ENCODE data around the gene NR2C1.

Gene NR2C1

GRCh38 chr12:95085612-95086011 lies 12.2 kb upstream of the NR2C1 start:
- no peak for DNase-seq (ENCODE audit: low read depth in 2 of 2)

GRCh38 chr12:95083938-95084337 lies 10.5 kb upstream of the NR2C1 start:
- DNase-seq (ENCODE audit: low read depth in 2 of 2): no peak

- DNase-seq (ENCODE audit: low read depth in 2 of 2): no peak
Measured at GRCh38 chr12:95083471-95083870, 10.1 kb upstream of the NR2C1 start.

- no peak for DNase-seq (ENCODE audit: low read depth in 2 of 2)
Measured at GRCh38 chr12:95077341-95077740, 3.9 kb upstream of the NR2C1 start.

- DNase-seq (ENCODE audit: low read depth in 2 of 2): no peak
Measured at GRCh38 chr12:95074766-95075165, 1.3 kb upstream of the NR2C1 start.

GRCh38 chr12:95073698-95074520 lies 491 bp upstream of the NR2C1 start:
- DNase-seq (ENCODE audit: low read depth in 2 of 2): no peak

DNA sequence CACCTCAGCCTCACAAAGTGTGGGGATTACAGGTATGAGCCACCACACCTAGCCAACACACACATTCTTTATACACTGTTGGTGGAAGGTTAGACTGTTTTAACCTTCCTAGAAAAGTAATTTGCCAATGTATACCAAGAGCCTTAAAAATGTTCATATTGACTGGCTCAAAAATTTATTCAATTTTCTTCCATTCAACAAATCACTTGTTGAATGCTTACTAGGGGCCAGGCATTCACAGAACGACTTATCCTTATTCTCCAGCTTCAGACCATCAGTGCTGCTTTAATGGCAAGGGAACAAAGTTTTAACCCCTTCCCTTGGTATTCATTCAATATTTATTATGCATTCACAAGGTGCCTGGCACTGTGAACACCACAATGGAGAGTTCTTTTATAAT lies 3.0 kb downstream of the NR2C1 start:
- DNase-seq (ENCODE audit: low read depth in 2 of 2): no peak

DNA sequence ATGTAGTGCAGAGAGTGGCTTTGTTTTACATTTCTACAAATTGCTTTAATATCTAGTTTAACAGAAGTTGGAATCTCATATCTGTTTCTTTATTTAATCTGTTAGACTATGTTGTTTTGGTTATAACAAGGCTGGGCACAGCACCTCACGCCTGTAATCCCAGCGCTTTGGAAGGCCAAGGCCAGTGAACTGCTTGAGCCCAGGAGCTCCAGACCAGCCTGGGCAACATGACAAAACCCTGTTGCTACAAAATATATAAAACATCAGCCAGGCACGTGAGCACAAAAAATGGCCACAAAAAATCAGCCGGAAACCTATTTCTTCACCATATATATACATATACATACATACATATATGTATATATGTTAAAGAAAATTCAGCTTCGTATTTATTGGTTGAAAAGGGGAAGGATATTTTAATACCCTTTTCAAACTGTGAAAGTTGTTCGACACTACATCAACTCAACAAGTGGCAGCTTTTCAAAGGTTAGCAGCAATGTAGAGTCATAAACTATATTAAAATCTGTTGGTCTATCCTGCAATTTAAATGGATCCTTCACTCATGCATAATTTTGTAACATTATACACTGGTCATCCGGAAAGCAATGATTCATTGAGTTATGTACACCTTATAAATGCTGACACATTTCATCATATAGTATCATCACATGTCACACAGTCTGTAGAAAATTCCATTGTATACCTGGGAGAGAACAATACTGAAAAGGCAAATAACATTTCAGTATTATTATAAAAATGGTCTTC lies 7.1 kb downstream of the NR2C1 start:
- no peak for DNase-seq (ENCODE audit: low read depth in 2 of 2)

DNA sequence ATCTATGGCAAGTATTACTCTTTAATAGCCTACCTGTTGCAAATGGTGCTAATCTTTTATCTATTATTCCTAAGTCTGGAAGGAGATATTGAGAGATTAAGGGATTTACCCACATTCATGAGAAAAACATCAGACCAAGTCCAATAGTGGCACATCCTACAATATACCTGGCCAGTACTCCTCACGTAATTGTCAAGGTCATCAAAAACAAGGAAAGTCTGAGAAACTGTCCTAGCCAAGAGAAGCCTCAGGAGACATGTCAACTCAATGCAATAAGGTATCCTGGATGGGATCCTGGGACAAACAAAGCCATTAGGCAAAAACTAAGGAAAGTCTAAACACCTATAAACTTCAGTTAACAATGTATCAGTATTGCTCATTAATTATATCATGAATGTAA lies 12.5 kb downstream of the NR2C1 start:
- no peak for DNase-seq (ENCODE audit: low read depth in 2 of 2)

GRCh38 chr12:95059984-95060383 lies 13.4 kb downstream of the NR2C1 start:
- DNase-seq (ENCODE audit: low read depth in 2 of 2): no peak

- no peak for DNase-seq (ENCODE audit: low read depth in 2 of 2)
Measured at GRCh38 chr12:95057424-95057823, 16.0 kb downstream of the NR2C1 start.

- no peak for DNase-seq (ENCODE audit: low read depth in 2 of 2)
Measured at GRCh38 chr12:95055057-95055456, 18.4 kb downstream of the NR2C1 start.

DNA sequence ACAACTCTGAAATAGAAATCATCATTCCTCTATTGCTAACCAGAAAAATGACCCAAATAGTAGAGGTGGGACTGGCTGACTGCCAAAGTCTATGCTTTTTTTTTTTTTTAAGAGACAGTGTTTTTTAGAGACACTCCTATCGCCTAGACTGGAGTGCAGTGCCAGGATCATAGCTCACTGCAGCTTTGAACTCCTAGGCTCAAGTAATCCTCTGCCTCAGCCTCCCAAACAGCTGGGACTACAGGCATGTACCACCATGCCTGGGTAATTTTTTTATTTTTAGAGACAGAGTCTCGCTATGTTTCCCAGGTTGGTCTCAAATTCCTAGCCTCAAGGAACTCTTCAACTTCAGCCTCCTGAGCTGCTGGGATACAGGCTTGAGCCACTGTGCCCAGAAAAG lies 19.2 kb downstream of the NR2C1 start:
- DNase-seq (ENCODE audit: low read depth in 2 of 2): no peak

GRCh38 chr12:95051241-95051640 lies 22.2 kb downstream of the NR2C1 start:
- DNase-seq (ENCODE audit: low read depth in 2 of 2): no peak

- DNase-seq (ENCODE audit: low read depth in 2 of 2): no peak
Measured at GRCh38 chr12:95037906-95038305, 35.5 kb downstream of the NR2C1 start.

GRCh38 chr12:95034750-95035149 lies 38.7 kb downstream of the NR2C1 start:
- no peak for DNase-seq (ENCODE audit: low read depth in 2 of 2)

- DNase-seq (ENCODE audit: low read depth in 2 of 2): no peak
Measured at GRCh38 chr12:95022477-95022876, 50.9 kb downstream of the NR2C1 start.

DNA sequence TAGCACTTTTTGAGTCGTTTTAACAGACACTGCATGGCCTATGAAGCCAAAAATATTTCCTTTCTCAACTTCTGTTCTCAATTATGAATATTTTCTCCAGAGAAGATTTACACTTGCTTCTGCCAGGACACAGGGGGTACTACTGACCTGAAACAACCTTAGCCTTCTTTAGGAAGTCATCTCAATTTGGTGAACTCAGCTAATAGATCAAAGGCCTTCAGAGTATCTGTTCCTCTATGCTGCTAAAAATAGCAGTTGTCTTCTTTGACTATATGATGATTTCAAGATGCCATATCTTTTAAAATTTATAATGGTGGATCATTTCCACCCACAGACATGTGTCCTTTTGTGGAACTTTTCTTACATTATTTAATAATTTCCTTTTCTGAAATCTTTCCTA lies 55.9 kb downstream of the NR2C1 start:
- no peak for DNase-seq (ENCODE audit: low read depth in 2 of 2)

DNA sequence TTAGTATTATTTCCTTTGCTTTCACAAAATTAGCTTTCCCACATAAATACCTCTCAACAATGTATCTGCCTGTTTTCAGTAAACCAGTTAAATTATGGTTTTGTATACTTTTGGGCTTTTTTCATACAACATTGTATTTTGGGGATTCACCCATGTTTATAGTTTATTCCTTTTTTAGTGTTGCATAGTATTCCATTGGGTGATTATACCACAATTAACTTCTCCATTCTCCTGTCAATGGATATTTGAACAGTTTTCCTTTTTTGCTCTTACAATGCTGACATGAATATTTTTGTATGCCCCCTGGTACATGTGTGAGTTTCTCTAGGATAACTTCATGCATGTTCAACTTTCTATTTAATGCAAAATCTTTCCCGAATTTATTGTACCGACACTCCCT lies 57.3 kb downstream of the NR2C1 start:
- no peak for DNase-seq (ENCODE audit: low read depth in 2 of 2)

GRCh38 chr12:95014554-95014953 lies 58.9 kb downstream of the NR2C1 start:
- DNase-seq (ENCODE audit: low read depth in 2 of 2): no peak

GRCh38 chr12:95006206-95006605 lies 67.2 kb downstream of the NR2C1 start:
- no peak for DNase-seq (ENCODE audit: low read depth in 2 of 2)

GRCh38 chr12:95004610-95005009 lies 68.8 kb downstream of the NR2C1 start:
- no peak for DNase-seq (ENCODE audit: low read depth in 2 of 2)

DNA sequence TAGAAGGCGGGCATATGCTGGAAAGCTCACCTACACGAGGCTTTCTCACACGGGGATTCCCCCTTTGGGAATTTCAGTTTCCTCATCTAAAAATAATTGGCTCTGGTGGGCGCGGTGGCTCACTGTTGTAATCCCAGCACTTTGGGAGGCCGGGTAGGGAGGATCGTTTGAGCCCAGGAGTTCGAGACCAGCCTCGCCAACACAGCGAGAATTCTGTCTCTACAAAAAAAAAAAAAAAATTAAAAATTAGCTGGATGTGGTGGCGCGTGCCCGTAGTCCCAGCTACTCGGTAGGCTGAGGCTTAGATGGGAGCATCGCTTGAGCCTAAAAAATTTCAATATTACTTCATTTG lies 69.5 kb downstream of the NR2C1 start:
- DNase-seq (ENCODE audit: low read depth in 2 of 2): no peak
